Measurements from ENCODE around the gene NLRC3.

NLRC3 gene

GRCh38 chr16:3518292-3518985 lies 58.8 kb downstream of the NLRC3 start:
- no peak for TF ChIP-seq CTCF (IDR thresholded peaks at IDR 0.05)

GRCh38 chr16:3515897-3516296 lies 61.3 kb downstream of the NLRC3 start:
- TF ChIP-seq CTCF (IDR thresholded peaks at IDR 0.05), result no peak

- TF ChIP-seq CTCF (IDR thresholded peaks at IDR 0.05), result no peak
These were observed 62.6 kb downstream of the NLRC3 start for GRCh38 chr16:3514621-3515020.

GRCh38 chr16:3513892-3514583 lies 63.2 kb downstream of the NLRC3 start:
- no peak for TF ChIP-seq CTCF (IDR thresholded peaks at IDR 0.05)

- no peak for TF ChIP-seq CTCF (IDR thresholded peaks at IDR 0.05)
These were observed 65.7 kb downstream of the NLRC3 start for GRCh38 chr16:3511286-3512180.

GRCh38 chr16:3510416-3510815 lies 66.8 kb downstream of the NLRC3 start:
- no peak for TF ChIP-seq CTCF (IDR thresholded peaks at IDR 0.05)

GRCh38 chr16:3509470-3509928 lies 67.7 kb downstream of the NLRC3 start:
- TF ChIP-seq CTCF (IDR thresholded peaks at IDR 0.05), result no peak
